GM18870 (cell line): ENCODE measurements around the gene RBM38.

ENCODE experiments used
- ATAC-seq: cut with Tn5 transposase; IDR thresholded peaks from one replicate; pipeline ENCODE4 v1.9.1; 2021; ENCODE audit warnings: moderate library complexity; ENCODE audit not compliant: unreplicated experiment

Gene RBM38

GRCh38 chr20:57433657-57434389 lies 42.6 kb downstream of the RBM38 start:
- ATAC-seq: no peak

- no peak for ATAC-seq
Measured at GRCh38 chr20:57434390-57434700, 43.1 kb downstream of the RBM38 start.

- no peak for ATAC-seq
Measured at GRCh38 chr20:57435105-57435497, 43.9 kb downstream of the RBM38 start.

GRCh38 chr20:57435498-57436222 lies 44.5 kb downstream of the RBM38 start:
- no peak for ATAC-seq

GRCh38 chr20:57436223-57436545 lies 45.0 kb downstream of the RBM38 start:
- ATAC-seq: no peak

GRCh38 chr20:57437267-57437666 lies 46.1 kb downstream of the RBM38 start:
- ATAC-seq: no peak

- no peak for ATAC-seq
Measured at GRCh38 chr20:57437672-57438330, 46.6 kb downstream of the RBM38 start.

GRCh38 chr20:57438552-57438951 lies 47.4 kb downstream of the RBM38 start:
- no peak for ATAC-seq

- no peak for ATAC-seq
Measured at GRCh38 chr20:57439432-57439831, 48.2 kb downstream of the RBM38 start.

GRCh38 chr20:57439993-57440392 lies 48.8 kb downstream of the RBM38 start:
- ATAC-seq: no peak

GRCh38 chr20:57440678-57441509 lies 49.7 kb downstream of the RBM38 start:
- ATAC-seq: no peak

GRCh38 chr20:57441510-57442154 lies 50.4 kb downstream of the RBM38 start:
- ATAC-seq: no peak

- no peak for ATAC-seq
Measured at GRCh38 chr20:57442158-57442887, 51.1 kb downstream of the RBM38 start.

GRCh38 chr20:57442888-57443239 lies 51.7 kb downstream of the RBM38 start:
- ATAC-seq: no peak

- ATAC-seq: no peak
Measured at GRCh38 chr20:57443349-57444265, 52.4 kb downstream of the RBM38 start.

GRCh38 chr20:57444394-57445048 lies 53.3 kb downstream of the RBM38 start:
- ATAC-seq: no peak

- ATAC-seq: no peak
Measured at GRCh38 chr20:57445298-57445697, 54.1 kb downstream of the RBM38 start.

GRCh38 chr20:57445774-57446173 lies 54.6 kb downstream of the RBM38 start:
- ATAC-seq: no peak
